ENCODE data around the gene CFAP299. TPM values are rescaled to one million over a fixed set of nuclear protein-coding genes. Genes with fewer than 3 reads are reported as not detected.
"Not testable (repeated sequence)": the region's sequence is repeated elsewhere in the genome, so short reads cannot be mapped to it uniquely, and the experiment has no call there.

CFAP299 gene
- total and polyA plus RNA-seq, 2 donors from 2014 or later = 1.1 TPM; not detected in 1

- intact Hi-C loops (cut with DNase I) = no loop called here
- FAIRE-seq = no peak
Observed at GRCh38 chr4:80637190-80637589, 301.7 kb downstream of the CFAP299 start.

GRCh38 chr4:80646061-80646460 is 310.5 kb downstream of the CFAP299 start:
- DNase-seq (no peak), FAIRE-seq (no peak)
- Histone ChIP-seq H3K9ac (ENCODE audit: low read length in 3 of 3) (no peak overlapping the region), H3K9me3 (ENCODE audit: control insufficient read depth in 2 of 3, insufficient read depth in 1 of 3, low read length in 3 of 3) (no peaks in the 10 kb centered on the region), H3K4me3 (ENCODE audit: low read length in 3 of 3) (no peak overlapping the region), H3K27me3 (ENCODE audit: control insufficient read depth, insufficient read depth, low read length) (no peaks in the 10 kb centered on the region), H3K36me3 (ENCODE audit: control insufficient read depth in 2 of 3, insufficient read depth in 3 of 3, low read length in 3 of 3) (no peaks in the 10 kb centered on the region), H3K27ac (ENCODE audit: low read depth in 2 of 2, low read length in 2 of 2) (no peak overlapping the region), H3K4me1 (ENCODE audit: control insufficient read depth in 2 of 3, insufficient read depth in 2 of 3, low read depth in 1 of 3, low read length in 3 of 3) (no peaks in the 10 kb centered on the region)
- intact Hi-C loops (cut with DNase I) = no loop called here
- TF ChIP-seq, protein P1, sequence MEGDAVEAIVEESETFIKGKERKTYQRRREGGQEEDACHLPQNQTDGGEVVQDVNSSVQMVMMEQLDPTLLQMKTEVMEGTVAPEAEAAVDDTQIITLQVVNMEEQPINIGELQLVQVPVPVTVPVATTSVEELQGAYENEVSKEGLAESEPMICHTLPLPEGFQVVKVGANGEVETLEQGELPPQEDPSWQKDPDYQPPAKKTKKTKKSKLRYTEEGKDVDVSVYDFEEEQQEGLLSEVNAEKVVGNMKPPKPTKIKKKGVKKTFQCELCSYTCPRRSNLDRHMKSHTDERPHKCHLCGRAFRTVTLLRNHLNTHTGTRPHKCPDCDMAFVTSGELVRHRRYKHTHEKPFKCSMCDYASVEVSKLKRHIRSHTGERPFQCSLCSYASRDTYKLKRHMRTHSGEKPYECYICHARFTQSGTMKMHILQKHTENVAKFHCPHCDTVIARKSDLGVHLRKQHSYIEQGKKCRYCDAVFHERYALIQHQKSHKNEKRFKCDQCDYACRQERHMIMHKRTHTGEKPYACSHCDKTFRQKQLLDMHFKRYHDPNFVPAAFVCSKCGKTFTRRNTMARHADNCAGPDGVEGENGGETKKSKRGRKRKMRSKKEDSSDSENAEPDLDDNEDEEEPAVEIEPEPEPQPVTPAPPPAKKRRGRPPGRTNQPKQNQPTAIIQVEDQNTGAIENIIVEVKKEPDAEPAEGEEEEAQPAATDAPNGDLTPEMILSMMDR (IDR thresholded peaks at IDR 0.05; ENCODE audit: borderline replicate concordance, extremely low read depth, insufficient read depth) = no peak

More at GRCh38 chr4:80637190-80637589, 301.7 kb downstream of the CFAP299 start:
- Histone ChIP-seq H3K4me3 (ENCODE audit: low read length in 3 of 3) (no peak overlapping the region), H3K9ac (ENCODE audit: low read length in 3 of 3) (no peak overlapping the region), H3K36me3 (ENCODE audit: control insufficient read depth in 2 of 3, insufficient read depth in 3 of 3, low read length in 3 of 3) (no peaks in the 10 kb centered on the region), H3K4me1 (ENCODE audit: control insufficient read depth in 2 of 3, insufficient read depth in 2 of 3, low read depth in 1 of 3, low read length in 3 of 3) (no peaks in the 10 kb centered on the region), H3K27me3 (ENCODE audit: control insufficient read depth, insufficient read depth, low read length) (no peaks in the 10 kb centered on the region), H3K27ac (ENCODE audit: low read depth in 2 of 2, low read length in 2 of 2) (no peak overlapping the region), H3K9me3 (ENCODE audit: control insufficient read depth in 2 of 3, insufficient read depth in 1 of 3, low read length in 3 of 3) (no peaks in the 10 kb centered on the region)
- TF ChIP-seq, protein P1 (IDR thresholded peaks at IDR 0.05; ENCODE audit: borderline replicate concordance, extremely low read depth, insufficient read depth) = no peak
- no peak for DNase-seq

DNA sequence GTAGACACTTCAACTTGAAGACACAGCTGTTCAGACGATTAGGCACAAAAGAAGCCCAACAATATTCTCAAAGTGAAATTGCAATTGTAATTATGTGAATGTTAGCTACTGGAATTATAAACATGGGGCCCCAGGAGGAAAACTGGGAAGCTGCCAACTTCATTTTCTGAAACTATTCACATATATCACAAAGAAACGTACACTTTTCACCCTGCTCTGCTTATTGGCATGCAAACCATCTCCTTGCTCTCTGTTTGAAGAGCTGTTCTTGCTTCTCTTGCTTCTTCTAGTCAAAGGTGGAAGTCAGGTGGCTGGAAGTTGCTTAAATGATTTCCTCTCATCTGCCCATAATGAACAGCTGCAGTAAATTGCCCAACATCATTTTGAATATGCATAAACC is 320.1 kb downstream of the CFAP299 start:
- Histone ChIP-seq H3K36me3 (ENCODE audit: control insufficient read depth in 2 of 3, insufficient read depth in 3 of 3, low read length in 3 of 3) (no peaks in the 10 kb centered on the region), H3K9me3 (ENCODE audit: control insufficient read depth in 2 of 3, insufficient read depth in 1 of 3, low read length in 3 of 3) (no peaks in the 10 kb centered on the region), H3K4me1 (ENCODE audit: control insufficient read depth in 2 of 3, insufficient read depth in 2 of 3, low read depth in 1 of 3, low read length in 3 of 3) (no peaks in the 10 kb centered on the region), H3K27ac (ENCODE audit: low read depth in 2 of 2, low read length in 2 of 2) (no peak overlapping the region), H3K27me3 (ENCODE audit: control insufficient read depth, insufficient read depth, low read length) (no peaks in the 10 kb centered on the region), H3K4me3 (ENCODE audit: low read length in 3 of 3) (no peak overlapping the region), H3K9ac (ENCODE audit: low read length in 3 of 3) (no peak overlapping the region)
- DNase-seq (peak in 2 of 5 donors; percentile 22 to 46), FAIRE-seq (no peak)
- TF ChIP-seq, protein P1 (IDR thresholded peaks at IDR 0.05; ENCODE audit: borderline replicate concordance, extremely low read depth, insufficient read depth) = no peak
- intact Hi-C loops (cut with DNase I) = no loop called here

DNA sequence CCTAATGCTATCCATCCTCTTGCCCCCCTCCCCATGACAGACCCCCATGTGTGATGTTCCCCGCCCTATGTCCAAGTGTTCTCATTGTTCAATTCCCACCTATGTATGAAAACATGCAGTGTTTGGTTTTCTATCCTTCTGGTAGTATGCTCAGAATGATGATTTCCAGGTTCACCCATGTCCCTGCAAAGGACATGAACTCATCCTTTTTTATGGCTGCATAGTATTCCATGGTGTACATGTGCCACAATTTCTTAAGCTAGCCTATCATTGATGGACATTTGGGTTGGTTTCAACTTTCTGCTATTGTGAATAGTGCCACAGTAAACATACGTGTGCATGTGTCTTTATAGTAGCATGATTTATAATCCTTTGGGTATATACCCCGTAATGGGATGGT is 334.6 kb downstream of the CFAP299 start:
- H3K4me3 ChIP-seq (ENCODE audit: low read length in 3 of 3); H3K36me3 ChIP-seq (ENCODE audit: control insufficient read depth in 2 of 3, insufficient read depth in 3 of 3, low read length in 3 of 3); H3K27me3 ChIP-seq (ENCODE audit: control insufficient read depth, insufficient read depth, low read length); FAIRE-seq; intact Hi-C loops (cut with DNase I); H3K9me3 ChIP-seq (ENCODE audit: control insufficient read depth in 2 of 3, insufficient read depth in 1 of 3, low read length in 3 of 3); DNase-seq; H3K9ac ChIP-seq (ENCODE audit: low read length in 3 of 3); H3K27ac ChIP-seq (ENCODE audit: low read depth in 2 of 2, low read length in 2 of 2); H3K4me1 ChIP-seq (ENCODE audit: control insufficient read depth in 2 of 3, insufficient read depth in 2 of 3, low read depth in 1 of 3, low read length in 3 of 3): not testable (repeated sequence)

Measured in kidney (tissue), 14 donors.